ENCODE measurements around the gene CDC40. TPM values are rescaled to one million over a fixed set of nuclear protein-coding genes. Genes with fewer than 3 reads are reported as not detected.

Gene CDC40
- total RNA-seq: 10 to 100 TPM in 1 of 2 donors, 1 to 10 TPM in 1; 9.2 to 14.3 TPM

DNA sequence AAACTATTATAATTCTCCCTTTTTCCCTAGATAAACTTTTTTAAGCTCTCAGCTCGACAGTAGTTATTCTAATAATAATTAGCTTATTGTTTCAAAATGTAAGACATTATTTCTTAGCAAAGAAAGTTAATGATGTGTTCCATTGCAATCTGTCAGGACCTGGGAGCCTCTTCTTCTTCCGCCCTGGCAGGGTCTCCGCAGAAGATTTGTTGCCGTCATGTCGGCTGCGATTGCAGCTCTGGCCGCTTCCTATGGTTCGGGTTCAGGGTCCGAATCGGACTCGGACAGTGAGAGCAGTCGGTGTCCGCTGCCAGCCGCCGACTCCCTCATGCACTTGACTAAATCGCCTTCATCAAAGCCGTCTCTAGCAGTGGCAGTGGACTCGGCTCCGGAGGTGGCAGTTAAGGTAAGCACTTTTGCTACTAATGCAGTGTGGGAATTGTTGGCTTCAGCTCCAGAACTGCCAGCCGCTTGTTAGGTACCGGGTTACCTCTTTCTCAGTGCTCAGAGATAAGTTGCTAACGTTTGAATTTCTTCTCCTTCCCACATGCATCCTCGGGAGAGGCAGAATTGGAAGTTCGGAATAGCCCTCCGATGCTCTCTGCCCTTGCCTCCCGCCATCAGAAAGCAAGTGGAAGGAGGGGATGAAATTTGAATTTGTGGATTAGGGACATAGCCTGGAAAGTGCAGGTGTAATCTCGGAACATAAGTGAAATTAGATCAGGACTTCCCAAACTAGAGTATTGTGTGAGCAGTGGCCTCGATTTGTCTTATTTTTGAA is at the start of gene CDC40:
CDC40 (plus strand) TSS at position 200 of the 781 bp plus-strand sequence; CDS start at position 218, 18 bp downstream.
- intact Hi-C loops (cut with DNase I): no loop called here

DNA sequence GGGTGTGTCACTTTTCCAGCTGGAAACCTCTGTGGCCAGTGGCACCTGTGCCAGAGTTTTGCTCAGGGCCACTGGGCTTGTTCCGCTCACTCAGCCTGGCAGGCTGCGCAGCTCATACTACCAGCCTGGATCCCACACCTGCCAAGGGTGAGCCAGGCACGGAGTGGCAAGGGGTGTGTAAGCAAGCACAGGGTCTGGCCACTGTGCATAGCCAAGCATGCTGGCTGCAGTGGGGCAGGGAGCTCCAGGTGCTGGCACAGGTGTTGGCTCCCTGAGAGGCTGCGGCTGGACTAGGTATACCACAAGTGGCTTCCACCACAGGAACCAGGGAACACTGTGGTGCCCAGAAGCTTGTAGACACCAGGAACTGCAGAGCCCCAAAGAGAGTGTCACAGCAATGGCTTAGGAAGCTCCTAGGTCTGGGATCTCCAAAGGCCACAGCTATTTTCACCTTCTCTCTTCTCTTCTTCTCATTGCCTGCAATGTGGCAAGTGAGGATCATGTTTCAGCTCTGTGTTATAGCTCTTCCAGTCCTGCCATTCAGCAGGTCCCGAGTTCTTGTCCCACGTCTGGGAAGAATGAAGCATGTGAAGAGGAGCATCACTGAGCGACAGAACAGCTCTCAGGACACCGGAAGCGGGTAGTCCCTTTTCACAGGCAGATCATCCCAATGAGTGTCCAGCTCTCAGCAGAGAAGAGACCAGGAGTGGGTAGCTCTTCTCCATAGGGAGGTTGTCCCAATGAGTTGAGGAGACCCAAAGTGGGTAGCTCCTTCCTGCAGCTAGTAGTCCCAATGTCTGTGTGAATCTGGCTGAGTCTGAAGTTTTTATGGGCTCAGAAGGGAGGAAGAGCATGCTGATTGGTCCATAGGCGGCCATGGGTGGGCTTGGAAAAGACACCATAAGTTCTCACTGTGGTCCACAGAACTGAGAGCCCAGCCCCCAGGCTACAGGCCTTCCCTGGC is 42.0 kb upstream of the CDC40 start:
- no peaks in the 10 kb centered on the region for H3K27me3 ChIP-seq
- no peaks in the 10 kb centered on the region for H3K9me3 ChIP-seq
- TF ChIP-seq CTCF (IDR thresholded peaks at IDR 0.05) (no peak), POLR2A (IDR thresholded peaks at IDR 0.05) (no peak)
- no peak overlapping the region for H3K27ac ChIP-seq
- no peak for ATAC-seq
- no peaks in the 10 kb centered on the region for H3K36me3 ChIP-seq (replicated peaks in 1 of 2; ENCODE audit: insufficient read depth in 1 of 2, low read depth in 2 of 2)
- intact Hi-C loops (cut with DNase I): no loop called here
- 93 to 96% methylated on average over 8 to 10 of the region's 10 CpGs for WGBS, 2 donors
- DNase-seq: no peak
- no peaks in the 10 kb centered on the region for H3K4me1 ChIP-seq
- no peak overlapping the region for H3K4me3 ChIP-seq

More for the DNA sequence above, at the start of gene CDC40:
- Histone ChIP-seq H3K36me3 (replicated peaks in 1 of 2; ENCODE audit: insufficient read depth in 1 of 2, low read depth in 2 of 2) (no peaks in the 10 kb centered on the region), H3K4me3 (peak within 1 kb of the TSS; percentile 43 to 86), H3K27ac (peak within 1 kb of the TSS; percentile 63 to 85 (median 74)), H3K9me3 (no peaks in the 10 kb centered on the region), H3K27me3 (no peaks in the 10 kb centered on the region), H3K4me1 (peaks cover 34% of the 10 kb centered on the region)
- peak; percentile 66 for ATAC-seq
- TF ChIP-seq CTCF (IDR thresholded peaks at IDR 0.05) (no peak), POLR2A (IDR thresholded peaks at IDR 0.05) (peak in 2 of 3 donors; percentile 62 to 75)
- 0% methylated on average over 20 to 28 of the region's 28 CpGs for WGBS, 2 donors
- DNase-seq: peak; percentile 59 to 65 (median 62)

GRCh38 chr6:110139052-110139451 is 41.2 kb upstream of the CDC40 start:
- H3K4me3 ChIP-seq: no peak overlapping the region
- DNase-seq (no peak), ATAC-seq (no peak)
- H3K36me3 ChIP-seq (replicated peaks in 1 of 2; ENCODE audit: insufficient read depth in 1 of 2, low read depth in 2 of 2): no peaks in the 10 kb centered on the region
- no peaks in the 10 kb centered on the region for H3K4me1 ChIP-seq
- intact Hi-C loops (cut with DNase I): no loop called here
- H3K9me3 ChIP-seq: no peaks in the 10 kb centered on the region
- TF ChIP-seq CTCF (IDR thresholded peaks at IDR 0.05) (no peak), POLR2A (IDR thresholded peaks at IDR 0.05) (no peak)
- H3K27ac ChIP-seq: no peak overlapping the region
- WGBS, 2 donors: 90 to 100% methylated on average over 9 of the region's 9 CpGs
- no peaks in the 10 kb centered on the region for H3K27me3 ChIP-seq

DNA sequence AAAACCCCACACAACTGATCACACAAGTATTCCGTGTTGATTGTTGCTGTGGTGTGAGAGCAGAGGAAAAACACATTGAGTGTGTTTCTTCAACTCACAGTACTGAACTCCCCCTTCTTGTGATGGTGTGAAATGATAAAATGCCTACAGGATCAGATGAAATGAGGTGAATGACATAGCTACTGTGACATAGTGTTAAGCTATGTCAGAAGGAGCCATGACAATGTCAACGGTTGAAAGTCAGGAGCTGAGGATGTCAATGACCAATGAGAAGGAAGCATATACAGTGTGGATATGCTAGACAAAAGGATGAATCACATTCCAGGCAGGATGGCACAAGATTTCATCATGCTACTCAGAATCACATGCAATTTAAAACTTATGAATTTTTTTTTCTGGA is 39.6 kb upstream of the CDC40 start:
- TF ChIP-seq CTCF (IDR thresholded peaks at IDR 0.05) (no peak), POLR2A (IDR thresholded peaks at IDR 0.05) (no peak)
- no peaks in the 10 kb centered on the region for H3K4me1 ChIP-seq
- no peaks in the 10 kb centered on the region for H3K9me3 ChIP-seq
- H3K36me3 ChIP-seq (replicated peaks in 1 of 2; ENCODE audit: insufficient read depth in 1 of 2, low read depth in 2 of 2): no peaks in the 10 kb centered on the region
- intact Hi-C loops (cut with DNase I): no loop called here
- no peak for DNase-seq
- no peak overlapping the region for H3K27ac ChIP-seq
- H3K27me3 ChIP-seq: no peaks in the 10 kb centered on the region
- no peak overlapping the region for H3K4me3 ChIP-seq
- WGBS, 2 donors: 64 to 75% methylated on average over 2 of the region's 2 CpGs
- ATAC-seq: no peak
